HG03175 (cell line): Measurements from ENCODE around the gene XPNPEP1.

Experiments
- ATAC-seq: cut with Tn5 transposase; IDR thresholded peaks from one replicate; pipeline ENCODE4 v1.9.1; 2021; ENCODE audit warnings: mild to moderate bottlenecking, moderate library complexity; ENCODE audit not compliant: unreplicated experiment

XPNPEP1 gene

GRCh38 chr10:109895095-109895818, 28.1 kb downstream of the XPNPEP1 start:
- no peak for ATAC-seq

DNA sequence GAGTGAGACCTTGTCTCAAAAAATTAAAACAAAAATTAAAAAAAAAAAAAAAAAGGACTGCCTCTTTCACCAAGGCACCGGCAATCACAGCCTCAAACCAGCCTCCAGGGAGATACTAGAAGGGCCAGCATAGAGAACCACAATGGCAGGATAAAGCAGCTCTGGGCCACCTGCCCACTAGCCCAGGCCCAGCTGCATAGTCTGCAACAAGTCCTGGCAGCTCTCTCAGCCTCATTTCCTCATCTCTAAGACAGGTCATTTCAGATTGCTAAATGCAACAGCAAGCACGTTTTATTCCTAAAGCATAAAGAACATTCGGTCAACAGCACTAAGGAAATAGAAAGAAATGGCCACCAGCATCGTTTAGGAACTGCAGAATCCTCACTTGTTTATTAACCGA, 28.8 kb downstream of the XPNPEP1 start:
- no peak for ATAC-seq

GRCh38 chr10:109893386-109893785, 29.9 kb downstream of the XPNPEP1 start:
- ATAC-seq: no peak

GRCh38 chr10:109892931-109893330, 30.4 kb downstream of the XPNPEP1 start:
- no peak for ATAC-seq

- no peak for ATAC-seq
Measured at GRCh38 chr10:109892117-109892516, 31.2 kb downstream of the XPNPEP1 start.

- no peak for ATAC-seq
Measured at GRCh38 chr10:109891105-109891504, 32.2 kb downstream of the XPNPEP1 start.

- no peak for ATAC-seq
Measured at GRCh38 chr10:109889867-109890266, 33.4 kb downstream of the XPNPEP1 start.

GRCh38 chr10:109887776-109888175, 35.5 kb downstream of the XPNPEP1 start:
- no peak for ATAC-seq

DNA sequence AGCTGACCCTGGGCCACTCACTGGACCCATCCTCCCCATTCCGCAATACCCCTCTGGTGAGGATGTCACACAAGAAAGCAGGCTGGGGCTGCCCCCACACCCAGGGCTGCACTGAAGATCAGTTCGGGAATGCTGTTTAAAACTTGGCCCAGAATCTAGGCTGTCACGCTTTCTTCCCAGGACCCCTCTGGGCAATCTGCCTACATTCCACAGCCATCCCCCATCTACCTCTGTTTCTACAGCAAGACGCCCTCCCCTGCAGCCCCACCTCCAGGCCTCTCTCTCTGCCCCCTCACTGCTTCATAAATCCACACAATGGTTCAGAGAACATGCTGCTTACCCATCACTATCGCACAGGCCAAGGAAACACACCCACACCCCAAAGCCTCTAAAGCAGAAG, 36.1 kb downstream of the XPNPEP1 start:
- ATAC-seq: no peak

DNA sequence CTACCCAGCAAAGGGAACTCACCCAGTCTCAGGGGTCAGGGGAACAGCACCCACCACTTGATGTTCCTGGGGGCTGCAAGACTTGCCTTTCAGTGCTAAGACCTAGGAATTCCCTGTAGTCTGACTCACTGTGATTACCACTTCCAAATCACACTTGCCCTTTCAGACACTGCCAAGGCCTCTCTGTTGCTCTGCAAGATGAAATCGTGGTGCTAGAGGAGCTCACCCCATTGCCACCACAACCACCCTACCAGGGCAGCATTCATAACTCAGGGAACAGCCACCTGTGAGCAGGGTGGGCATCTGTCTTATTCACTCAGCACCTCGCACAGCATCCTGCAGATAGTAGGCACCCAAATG, 36.5 kb downstream of the XPNPEP1 start:
- no peak for ATAC-seq

- ATAC-seq: no peak
Measured at GRCh38 chr10:109886037-109886780, 37.1 kb downstream of the XPNPEP1 start.

DNA sequence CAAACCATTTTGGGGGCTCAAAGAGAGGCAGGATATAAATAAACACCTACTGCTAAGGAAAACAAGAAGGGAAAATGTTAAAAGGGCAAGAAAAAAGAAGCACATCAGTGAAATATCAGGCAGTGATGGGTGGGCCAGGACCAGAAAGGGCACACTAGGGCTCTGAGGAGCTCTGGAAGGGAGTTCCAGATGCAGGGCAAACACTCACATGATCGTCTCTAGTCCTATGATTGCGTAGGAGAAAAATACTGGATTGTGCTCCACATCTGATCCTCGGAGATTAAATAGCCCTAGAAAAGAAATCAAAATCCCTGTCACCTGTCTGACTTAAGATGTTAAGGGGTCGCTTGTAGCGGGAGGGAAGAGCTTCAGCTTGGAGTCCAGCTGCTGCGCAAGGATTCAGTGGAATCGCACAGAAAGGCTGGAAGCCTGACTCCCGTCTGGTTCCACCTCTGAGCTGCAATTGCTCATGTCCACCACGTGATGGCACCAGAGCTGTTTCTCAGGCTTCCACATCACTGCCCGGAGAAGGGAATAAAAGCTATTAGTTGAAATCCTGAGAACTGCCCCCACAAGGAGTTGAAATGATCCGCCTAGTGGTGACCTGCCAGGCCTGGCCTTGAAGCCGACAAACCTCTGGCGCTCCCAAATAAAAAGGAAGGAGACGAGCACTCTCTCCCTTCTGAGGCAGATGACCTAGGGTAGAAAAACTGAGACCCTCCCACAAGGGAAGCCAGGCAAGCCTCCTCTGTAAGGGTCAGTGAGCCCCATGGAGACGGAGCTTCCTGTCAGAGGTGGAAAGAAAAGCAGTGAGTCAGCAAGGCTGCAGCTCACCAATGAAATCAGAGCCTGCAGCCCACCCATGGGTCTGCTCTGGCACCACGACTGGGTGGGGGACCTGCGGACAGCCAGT, 39.2 kb downstream of the XPNPEP1 start:
- ATAC-seq: peak; percentile 84

GRCh38 chr10:109882251-109883057, 40.9 kb downstream of the XPNPEP1 start:
- no peak for ATAC-seq

- ATAC-seq: no peak
Measured at GRCh38 chr10:109881769-109882057, 41.6 kb downstream of the XPNPEP1 start.

- no peak for ATAC-seq
Measured at GRCh38 chr10:109880886-109881768, 42.2 kb downstream of the XPNPEP1 start.

- ATAC-seq: no peak
Measured at GRCh38 chr10:109877546-109877945, 45.8 kb downstream of the XPNPEP1 start.

- ATAC-seq: no peak
Measured at GRCh38 chr10:109875828-109876821, 47.2 kb downstream of the XPNPEP1 start.

DNA sequence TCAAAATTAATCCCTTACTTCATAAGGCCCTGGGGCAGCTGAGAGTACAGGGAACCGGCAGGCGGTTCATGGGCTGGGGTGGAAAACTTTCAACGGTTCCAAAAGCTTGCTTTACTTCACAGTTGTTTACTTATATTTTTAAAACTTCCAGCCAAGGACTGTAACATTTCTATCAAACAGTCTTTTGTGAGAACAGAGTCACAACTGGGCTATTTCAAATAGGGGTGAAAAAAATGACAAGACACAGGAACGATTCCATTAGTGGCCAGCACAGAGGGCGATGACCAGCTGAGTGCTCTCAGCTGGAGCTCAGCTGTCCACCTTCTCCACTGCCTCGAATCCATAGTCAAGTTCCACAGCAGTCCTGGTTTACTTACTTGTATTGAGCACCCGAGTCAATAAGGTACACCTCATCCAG, 48.2 kb downstream of the XPNPEP1 start:
- no peak for ATAC-seq

DNA sequence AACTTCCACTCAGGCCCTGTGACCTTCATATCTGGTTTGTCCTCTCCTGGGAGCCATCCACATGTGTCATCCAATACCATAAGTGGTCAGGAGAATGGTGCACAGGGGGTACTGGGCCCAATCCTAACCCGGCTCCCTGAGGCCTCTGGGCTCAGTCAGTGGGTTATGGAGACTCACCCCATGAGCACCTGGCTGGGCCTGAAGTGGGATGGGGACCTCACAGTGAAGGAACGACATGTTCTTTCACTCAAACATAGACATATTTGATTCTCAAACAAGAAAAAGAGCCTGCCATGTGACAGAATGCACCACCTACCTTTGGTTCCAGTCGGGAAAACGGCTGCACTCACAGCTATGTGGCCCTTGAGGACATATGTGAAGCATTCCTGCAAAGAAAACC, 51.8 kb downstream of the XPNPEP1 start:
- ATAC-seq: no peak
